ENCODE data around the gene RHO. TPM values are rescaled to one million over a fixed set of nuclear protein-coding genes. Genes with fewer than 3 reads are reported as not detected.
A peak's percentile ranks its signal among the peaks of the same experiment; 100 is the strongest.

RHO gene
- total RNA-seq, 1 experiment from 2014 or later = not detected

DNA sequence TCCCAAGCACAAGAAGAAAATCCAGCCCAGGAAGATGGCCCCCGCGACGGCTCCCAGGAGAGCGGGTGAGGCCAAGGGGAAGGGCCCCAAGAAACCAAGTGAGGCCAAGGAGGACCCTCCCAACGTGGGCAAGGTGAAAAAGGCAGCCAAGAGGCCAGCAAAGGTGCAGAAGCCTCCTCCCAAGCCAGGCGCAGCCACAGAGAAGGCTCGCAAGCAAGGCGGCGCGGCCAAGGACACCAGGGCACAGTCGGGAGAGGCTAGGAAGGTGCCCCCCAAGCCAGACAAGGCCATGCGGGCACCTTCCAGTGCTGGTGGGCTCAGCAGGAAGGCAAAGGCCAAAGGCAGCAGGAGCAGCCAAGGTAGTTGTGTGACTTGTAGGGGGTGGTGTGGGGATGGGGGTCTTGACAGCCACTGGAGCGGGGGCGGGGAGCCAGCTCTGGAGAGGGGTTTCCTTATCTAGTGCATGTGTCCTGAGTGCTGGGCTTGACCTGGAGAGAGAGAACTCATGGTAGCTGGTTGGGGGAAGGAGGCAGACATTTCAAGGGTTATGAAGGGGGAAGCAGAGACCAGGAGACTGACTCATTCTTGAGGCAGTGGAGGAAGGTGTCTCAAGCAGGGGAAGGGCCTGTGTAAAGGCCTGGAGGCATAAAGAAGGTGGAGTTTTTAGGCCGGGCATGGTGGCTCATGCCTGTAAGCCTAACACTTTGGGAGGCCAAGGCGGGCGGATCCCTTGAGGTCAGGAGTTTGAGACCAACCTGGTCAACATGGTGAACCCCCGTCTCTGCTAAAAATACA lies 20.8 kb downstream of the RHO start:
- H3K4me3 Mint-ChIP-seq = no peak overlapping the region
- no peaks in the 10 kb centered on the region for H3K27me3 Mint-ChIP-seq (ENCODE audit: low read depth)
- no peak overlapping the region for H3K4ac ChIP-seq (ENCODE audit: low read depth, low read length)
- H3K56ac ChIP-seq (ENCODE audit: insufficient read length, low read depth, low read length) = no peak overlapping the region
- peak overlapping the region in 1 of 3 experiments; percentile 56; a peak in 2 of 7 replicates for H3K27ac Mint-ChIP-seq
- no peaks in the 10 kb centered on the region for H3K9me3 ChIP-seq (ENCODE audit: control insufficient read depth, low read depth, low read length)
- H2AFZ ChIP-seq (ENCODE audit: low read length) = no peak overlapping the region
- no peaks in the 10 kb centered on the region for H3K23me2 ChIP-seq (ENCODE audit: insufficient read length, low read depth, low read length, poor library complexity, severe bottlenecking)
- no peaks in the 10 kb centered on the region for H3K79me2 ChIP-seq (ENCODE audit: insufficient read depth, low read length)
- TF ChIP-seq, protein P1, sequence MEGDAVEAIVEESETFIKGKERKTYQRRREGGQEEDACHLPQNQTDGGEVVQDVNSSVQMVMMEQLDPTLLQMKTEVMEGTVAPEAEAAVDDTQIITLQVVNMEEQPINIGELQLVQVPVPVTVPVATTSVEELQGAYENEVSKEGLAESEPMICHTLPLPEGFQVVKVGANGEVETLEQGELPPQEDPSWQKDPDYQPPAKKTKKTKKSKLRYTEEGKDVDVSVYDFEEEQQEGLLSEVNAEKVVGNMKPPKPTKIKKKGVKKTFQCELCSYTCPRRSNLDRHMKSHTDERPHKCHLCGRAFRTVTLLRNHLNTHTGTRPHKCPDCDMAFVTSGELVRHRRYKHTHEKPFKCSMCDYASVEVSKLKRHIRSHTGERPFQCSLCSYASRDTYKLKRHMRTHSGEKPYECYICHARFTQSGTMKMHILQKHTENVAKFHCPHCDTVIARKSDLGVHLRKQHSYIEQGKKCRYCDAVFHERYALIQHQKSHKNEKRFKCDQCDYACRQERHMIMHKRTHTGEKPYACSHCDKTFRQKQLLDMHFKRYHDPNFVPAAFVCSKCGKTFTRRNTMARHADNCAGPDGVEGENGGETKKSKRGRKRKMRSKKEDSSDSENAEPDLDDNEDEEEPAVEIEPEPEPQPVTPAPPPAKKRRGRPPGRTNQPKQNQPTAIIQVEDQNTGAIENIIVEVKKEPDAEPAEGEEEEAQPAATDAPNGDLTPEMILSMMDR (conservative IDR thresholded peaks at IDR 0.05) = no peak
- peaks cover 9 to 26% of the 10 kb centered on the region in 2 experiments for H3K4me1 Mint-ChIP-seq
- H3K9me3 Mint-ChIP-seq = no peaks in the 10 kb centered on the region
- WGBS (ENCODE audit: extremely low coverage, insufficient read length, low lambda C conversion rate) = no CpG with 5 or more reads among the region's 18 CpGs
- no peak overlapping the region for H3K18ac ChIP-seq (ENCODE audit: insufficient read length, low read depth, low read length)
- H3K14ac ChIP-seq (ENCODE audit: insufficient read depth, low read length) = no peak overlapping the region
- no peaks in the 10 kb centered on the region for H3K27me3 ChIP-seq (ENCODE audit: insufficient read depth, low read length)
- no peak overlapping the region for H4K91ac ChIP-seq (ENCODE audit: insufficient read length, low read depth, low read length)
- H3K23ac ChIP-seq (ENCODE audit: insufficient read length, low read depth, low read length) = no peak overlapping the region
- no peak for DNase-seq
- no peak overlapping the region for H3K27ac ChIP-seq (ENCODE audit: insufficient read length, low read depth, low read length)
- no peaks in the 10 kb centered on the region; the same call in 1 of the 2 replicates for H3K4me1 ChIP-seq (ENCODE audit: insufficient read depth, low read length)
- H2BK120ac ChIP-seq (ENCODE audit: low read depth, low read length, poor library complexity, severe bottlenecking) = no peak overlapping the region
- no peak overlapping the region for H4K5ac ChIP-seq (ENCODE audit: insufficient read length, low read depth, low read length)
- H3K79me1 ChIP-seq (ENCODE audit: insufficient read depth, low read depth, low read length, poor library complexity, severe bottlenecking) = no peaks in the 10 kb centered on the region
- H3K4me2 ChIP-seq (ENCODE audit: insufficient read depth, insufficient read length, low read length) = no peak overlapping the region
- no peak overlapping the region for H2BK20ac ChIP-seq (ENCODE audit: low read depth, low read length, poor library complexity, severe bottlenecking)
- H4K20me1 ChIP-seq (ENCODE audit: control insufficient read depth, insufficient read depth, insufficient read length) = no peaks in the 10 kb centered on the region
- H3K9ac ChIP-seq (ENCODE audit: extremely low read depth, insufficient read length, low read length) = no peak overlapping the region
- no peak overlapping the region for H2AK5ac ChIP-seq (ENCODE audit: insufficient read length, low read length)
- H2BK15ac ChIP-seq (ENCODE audit: low read depth, low read length) = no peak overlapping the region
- H4K8ac ChIP-seq (replicated peaks; ENCODE audit: insufficient read length, low read depth, low read length) = no peak overlapping the region
- H3K36me3 Mint-ChIP-seq (ENCODE audit: insufficient read depth in 1 of 3, low read depth in 3 of 3) = no peaks in the 10 kb centered on the region
- no peak overlapping the region for H3T11ph ChIP-seq (ENCODE audit: low read length)
- no peak overlapping the region for H2BK12ac ChIP-seq (ENCODE audit: insufficient read length, low read depth, low read length)
- H2BK5ac ChIP-seq (ENCODE audit: insufficient read length, low read length) = no peak overlapping the region
